IPS-11a (cell line): ENCODE results near the gene MAPT.

Experiments used
- H3K4me3 ChIP-seq: one replicate; pipeline ENCODE4 v1.5.1; 2013; ENCODE audit warnings: low read depth, low read length, control low read depth

MAPT gene

GRCh38 chr17:46026166-46027047, 132.1 kb downstream of the MAPT start:
- H3K4me3 ChIP-seq = no peak overlapping the region

DNA sequence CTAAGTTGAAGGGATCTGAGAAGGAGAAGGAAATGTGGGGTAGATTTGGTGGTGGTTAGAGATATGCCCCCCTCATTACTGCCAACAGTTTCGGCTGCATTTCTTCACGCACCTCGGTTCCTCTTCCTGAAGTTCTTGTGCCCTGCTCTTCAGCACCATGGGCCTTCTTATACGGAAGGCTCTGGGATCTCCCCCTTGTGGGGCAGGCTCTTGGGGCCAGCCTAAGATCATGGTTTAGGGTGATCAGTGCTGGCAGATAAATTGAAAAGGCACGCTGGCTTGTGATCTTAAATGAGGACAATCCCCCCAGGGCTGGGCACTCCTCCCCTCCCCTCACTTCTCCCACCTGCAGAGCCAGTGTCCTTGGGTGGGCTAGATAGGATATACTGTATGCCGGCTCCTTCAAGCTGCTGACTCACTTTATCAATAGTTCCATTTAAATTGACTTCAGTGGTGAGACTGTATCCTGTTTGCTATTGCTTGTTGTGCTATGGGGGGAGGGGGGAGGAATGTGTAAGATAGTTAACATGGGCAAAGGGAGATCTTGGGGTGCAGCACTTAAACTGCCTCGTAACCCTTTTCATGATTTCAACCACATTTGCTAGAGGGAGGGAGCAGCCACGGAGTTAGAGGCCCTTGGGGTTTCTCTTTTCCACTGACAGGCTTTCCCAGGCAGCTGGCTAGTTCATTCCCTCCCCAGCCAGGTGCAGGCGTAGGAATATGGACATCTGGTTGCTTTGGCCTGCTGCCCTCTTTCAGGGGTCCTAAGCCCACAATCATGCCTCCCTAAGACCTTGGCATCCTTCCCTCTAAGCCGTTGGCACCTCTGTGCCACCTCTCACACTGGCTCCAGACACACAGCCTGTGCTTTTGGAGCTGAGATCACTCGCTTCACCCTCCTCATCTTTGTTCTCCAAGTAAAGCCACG, 133.0 kb downstream of the MAPT start:
- no peak overlapping the region for H3K4me3 ChIP-seq

DNA sequence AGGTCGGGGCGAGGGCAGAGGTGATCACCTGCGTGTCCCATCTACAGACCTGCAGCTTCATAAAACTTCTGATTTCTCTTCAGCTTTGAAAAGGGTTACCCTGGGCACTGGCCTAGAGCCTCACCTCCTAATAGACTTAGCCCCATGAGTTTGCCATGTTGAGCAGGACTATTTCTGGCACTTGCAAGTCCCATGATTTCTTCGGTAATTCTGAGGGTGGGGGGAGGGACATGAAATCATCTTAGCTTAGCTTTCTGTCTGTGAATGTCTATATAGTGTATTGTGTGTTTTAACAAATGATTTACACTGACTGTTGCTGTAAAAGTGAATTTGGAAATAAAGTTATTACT, 133.6 kb downstream of the MAPT start:
- H3K4me3 ChIP-seq = no peak overlapping the region

DNA sequence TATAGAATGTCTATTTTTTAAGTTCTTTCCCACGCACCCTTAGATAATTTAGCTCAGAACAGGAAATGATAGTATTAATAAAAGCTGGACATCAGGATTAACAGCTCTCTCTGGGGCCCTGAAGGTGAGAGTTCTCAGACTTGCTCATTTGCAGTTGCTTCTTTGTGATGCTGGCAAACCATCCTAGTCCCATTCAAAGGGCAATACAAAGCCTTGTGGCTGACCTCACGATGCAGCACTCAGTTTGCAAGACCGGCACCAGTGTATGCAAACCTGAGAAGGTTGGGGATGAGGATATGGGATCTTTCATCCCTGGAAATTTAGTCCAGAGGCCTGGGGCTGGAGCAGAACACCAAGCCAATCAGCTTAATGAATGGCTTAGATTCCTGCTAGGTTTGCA, 134.0 kb downstream of the MAPT start:
- no peak overlapping the region for H3K4me3 ChIP-seq

GRCh38 chr17:46028981-46029565, 134.7 kb downstream of the MAPT start:
- no peak overlapping the region for H3K4me3 ChIP-seq

DNA sequence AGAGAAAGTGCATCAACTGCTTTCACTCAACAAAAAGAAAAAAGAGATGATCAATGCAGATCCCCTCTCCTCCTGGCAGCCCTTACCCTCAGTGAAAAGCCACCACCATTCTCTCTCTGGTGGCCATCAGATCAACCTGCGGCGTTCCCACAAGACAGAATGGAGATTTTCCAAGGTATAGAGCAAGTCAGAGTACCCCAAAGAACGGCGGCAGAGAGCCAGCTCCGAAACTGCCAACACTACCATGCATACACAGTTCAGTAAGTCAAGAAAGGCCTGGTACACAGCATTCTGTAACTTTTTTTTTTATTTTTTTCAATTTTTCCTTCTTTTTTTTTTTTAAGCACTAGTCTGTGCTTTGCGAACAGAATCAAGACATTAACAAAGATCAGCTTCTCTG, 135.3 kb downstream of the MAPT start:
- H3K4me3 ChIP-seq = no peak overlapping the region

- H3K4me3 ChIP-seq = no peak overlapping the region
Measured at GRCh38 chr17:46030752-46031151, 136.4 kb downstream of the MAPT start.

DNA sequence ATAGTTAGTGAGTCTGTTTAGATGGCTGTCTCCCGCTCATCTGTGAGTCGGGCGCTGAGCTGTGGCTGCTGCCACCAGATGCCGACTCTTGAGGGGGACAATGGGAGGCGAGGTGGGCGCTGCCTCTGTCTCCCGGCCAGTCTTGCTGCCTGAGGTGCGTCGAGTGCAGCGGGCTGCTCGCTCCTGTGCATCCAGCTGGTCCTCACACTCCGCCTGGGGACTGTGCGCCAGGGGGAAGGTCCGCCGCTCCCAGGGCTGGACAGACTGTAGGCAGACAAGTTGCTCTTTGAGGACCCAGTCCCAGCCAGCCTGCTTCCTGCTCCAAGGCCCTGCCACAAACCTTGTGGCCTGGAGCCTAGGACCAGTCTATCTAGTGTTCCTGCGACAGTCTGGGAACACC, 137.1 kb downstream of the MAPT start:
- no peak overlapping the region for H3K4me3 ChIP-seq

DNA sequence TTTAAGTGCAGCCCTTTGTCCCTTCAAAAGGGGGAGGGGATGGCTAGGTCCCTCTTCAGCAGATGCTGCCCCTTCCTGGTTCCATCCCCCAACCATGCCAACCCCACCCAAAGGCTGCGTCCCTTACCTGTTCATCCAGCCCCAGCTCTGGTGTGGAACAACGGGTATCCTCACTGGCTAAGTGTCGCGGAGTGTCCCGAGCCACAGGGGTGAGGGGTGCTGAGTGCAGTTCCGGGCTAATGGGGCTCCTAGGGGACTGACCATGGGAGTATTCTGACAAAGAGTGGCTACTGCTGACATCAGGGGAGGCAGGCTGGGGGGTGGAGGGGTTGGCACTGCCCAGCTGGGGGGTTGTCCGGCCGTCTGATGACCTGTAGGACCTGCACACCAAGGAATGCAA, 137.6 kb downstream of the MAPT start:
- H3K4me3 ChIP-seq = no peak overlapping the region

DNA sequence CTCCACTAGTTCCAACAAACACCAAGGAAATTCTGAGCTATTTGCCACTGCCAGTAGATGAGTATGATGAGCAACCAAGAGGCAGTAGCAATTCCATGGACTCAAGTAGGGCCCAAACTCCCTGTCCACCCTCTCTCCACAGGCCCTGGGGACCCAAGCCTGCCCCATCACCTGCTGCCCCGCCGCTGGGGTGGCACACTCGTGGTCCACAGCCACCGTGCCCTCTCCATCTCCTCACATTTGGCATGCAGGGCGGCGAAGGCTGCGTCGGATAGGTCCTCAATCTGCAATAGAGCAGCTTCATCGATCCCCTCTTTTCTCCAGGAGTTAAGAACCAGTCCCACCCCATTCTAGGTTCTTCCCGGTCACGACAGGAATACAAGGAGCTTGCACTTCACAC, 138.6 kb downstream of the MAPT start:
- H3K4me3 ChIP-seq = no peak overlapping the region

DNA sequence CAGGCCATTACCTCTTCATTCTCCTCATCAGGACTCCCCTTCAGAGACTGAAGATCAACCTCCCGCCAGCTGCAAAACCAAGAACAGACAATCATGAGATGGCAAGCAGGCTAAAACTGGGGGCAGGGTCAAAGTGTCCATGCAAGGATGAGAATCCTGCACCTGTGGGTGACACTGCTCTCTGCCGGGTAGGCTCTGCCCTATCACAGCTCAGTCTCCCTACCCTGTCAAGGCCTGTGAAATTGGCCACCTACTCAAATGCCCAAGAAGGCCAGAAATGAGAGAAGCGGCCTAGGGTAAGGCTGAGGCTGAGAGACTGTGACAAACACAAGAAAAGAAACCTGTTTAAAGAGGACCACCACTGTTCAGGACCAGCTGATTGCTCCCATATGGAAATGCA, 139.0 kb downstream of the MAPT start:
- H3K4me3 ChIP-seq = no peak overlapping the region

- H3K4me3 ChIP-seq = no peak overlapping the region
Measured at GRCh38 chr17:46035112-46035818, 140.9 kb downstream of the MAPT start.

- H3K4me3 ChIP-seq = no peak overlapping the region
Measured at GRCh38 chr17:46036491-46036890, 142.1 kb downstream of the MAPT start.

DNA sequence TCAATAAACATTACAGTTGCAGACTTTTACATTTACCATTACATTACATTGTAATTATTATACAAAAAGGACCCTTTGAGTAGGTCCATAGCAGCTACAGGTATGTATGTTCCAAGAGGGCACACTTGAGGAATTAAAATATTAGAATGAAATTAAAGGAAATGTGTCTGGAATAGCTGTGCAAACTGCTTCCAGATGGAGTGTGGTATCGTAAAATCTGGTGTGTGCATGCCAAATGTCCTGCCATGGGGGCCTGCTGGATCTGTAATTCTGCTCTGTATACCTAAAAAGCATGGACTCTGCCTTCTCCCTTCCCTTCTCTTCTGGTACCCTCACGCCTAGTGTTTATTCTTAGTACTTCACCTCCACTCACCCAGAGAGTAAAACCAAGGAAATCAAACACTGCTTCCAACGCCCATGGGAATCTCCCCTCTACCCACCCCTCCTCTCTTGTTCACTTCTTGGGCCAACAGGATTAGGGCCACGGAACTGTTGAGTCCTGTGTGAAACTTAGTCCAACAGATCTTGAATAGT, 143.4 kb downstream of the MAPT start:
- no peak overlapping the region for H3K4me3 ChIP-seq

DNA sequence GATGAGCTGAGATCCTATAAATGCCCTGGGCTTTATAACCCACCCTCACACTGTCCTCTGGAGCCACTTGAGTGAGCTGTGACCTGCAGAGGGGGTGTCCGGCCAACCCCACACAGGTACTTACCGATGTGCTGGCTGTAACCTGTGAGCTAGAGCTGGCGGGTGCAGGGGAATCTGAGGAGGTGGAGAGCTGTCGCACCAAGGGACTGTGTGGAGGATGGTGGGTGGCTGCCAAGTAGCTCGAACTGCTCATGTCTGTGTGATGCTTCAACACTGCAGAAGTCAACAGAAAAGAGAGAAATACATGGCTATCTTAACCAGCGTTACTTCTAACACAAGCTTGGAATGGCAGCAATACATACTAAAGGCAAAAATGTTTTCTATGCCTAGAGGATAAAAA, 144.1 kb downstream of the MAPT start:
- H3K4me3 ChIP-seq = no peak overlapping the region

DNA sequence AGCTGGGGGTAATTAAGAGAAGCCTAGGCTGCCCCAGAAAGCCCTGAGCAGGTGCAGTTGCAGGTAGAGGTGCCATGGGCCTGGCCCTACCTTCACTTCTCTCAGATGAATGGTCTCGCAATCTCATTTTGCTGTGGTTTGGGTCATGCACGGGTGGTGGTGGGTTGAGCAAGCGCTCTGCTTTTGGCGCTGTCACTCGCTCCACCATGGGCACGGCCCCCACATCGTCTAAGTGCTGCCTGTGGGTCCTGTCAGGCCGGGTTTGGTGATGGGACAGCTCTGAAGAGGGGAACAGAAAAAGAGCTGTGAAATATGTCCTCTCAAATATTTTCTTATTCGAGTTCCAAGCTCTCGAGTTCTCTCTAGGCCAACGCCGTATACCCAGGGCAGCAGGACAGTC, 144.6 kb downstream of the MAPT start:
- no peak overlapping the region for H3K4me3 ChIP-seq

DNA sequence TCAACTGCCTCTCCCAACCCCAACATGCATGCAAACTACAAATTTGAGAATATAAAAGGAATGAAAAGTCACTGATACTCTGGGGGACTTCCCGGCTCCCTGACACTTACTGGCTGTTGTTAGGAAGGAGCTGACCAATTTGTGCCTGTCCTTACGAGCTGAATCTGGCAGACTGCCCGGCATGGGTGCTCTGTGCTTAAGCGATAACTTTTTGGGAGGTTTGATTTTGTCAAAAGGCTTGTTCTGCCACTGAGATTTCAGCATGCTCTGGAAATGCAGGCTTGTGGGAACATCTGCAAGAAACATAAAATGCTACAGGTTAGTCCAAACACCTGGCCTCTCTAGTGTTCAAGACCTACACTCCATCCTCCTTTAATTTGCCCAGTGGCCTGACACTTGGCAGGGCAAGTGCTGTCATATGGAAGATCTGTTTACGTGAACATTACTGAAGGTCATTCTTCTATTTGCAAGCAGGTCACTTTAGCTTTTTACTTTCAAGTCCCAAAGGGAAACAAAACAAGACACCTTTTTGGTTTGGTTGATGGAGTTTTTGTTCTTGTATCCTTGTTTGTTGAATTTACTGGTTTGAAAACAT, 145.3 kb downstream of the MAPT start:
- no peak overlapping the region for H3K4me3 ChIP-seq

- no peak overlapping the region for H3K4me3 ChIP-seq
Measured at GRCh38 chr17:46042246-46042645, 147.9 kb downstream of the MAPT start.

GRCh38 chr17:46042925-46043324, 148.6 kb downstream of the MAPT start:
- no peak overlapping the region for H3K4me3 ChIP-seq

- no peak overlapping the region for H3K4me3 ChIP-seq
Measured at GRCh38 chr17:46043606-46044005, 149.3 kb downstream of the MAPT start.
